HG03108 (cell line): ENCODE results near the gene SMG7.
A peak's percentile ranks its signal among the peaks of the same experiment; 100 is the strongest.
"Not testable (repeated sequence)": the region's sequence is repeated elsewhere in the genome, so short reads cannot be mapped to it uniquely, and the experiment has no call there.

Experiments
- ATAC-seq: cut with Tn5 transposase; IDR thresholded peaks from one replicate; pipeline ENCODE4 v1.9.1; 2021; ENCODE audit warnings: moderate library complexity; ENCODE audit not compliant: unreplicated experiment

Gene SMG7

GRCh38 chr1:183472488-183473216 is at the start of gene SMG7:
TSS of gene SMG7 (plus strand) at chr1:183472499. CDS start at chr1:183472621, 122 bp downstream.
- peak; percentile 14 for ATAC-seq

- no peak for ATAC-seq
These were observed 48.8 kb upstream of the SMG7 start for GRCh38 chr1:183423541-183423940.

GRCh38 chr1:183424691-183425090 is 47.6 kb upstream of the SMG7 start:
- ATAC-seq, result no peak

GRCh38 chr1:183427591-183427990 is 44.7 kb upstream of the SMG7 start:
- ATAC-seq, result not testable (repeated sequence)

GRCh38 chr1:183431840-183432547 is 40.3 kb upstream of the SMG7 start:
- no peak for ATAC-seq

- ATAC-seq, result no peak
These were observed 39.8 kb upstream of the SMG7 start for GRCh38 chr1:183432548-183432875.

- no peak for ATAC-seq
These were observed 38.6 kb upstream of the SMG7 start for GRCh38 chr1:183433703-183434102.

GRCh38 chr1:183435497-183435896 is 36.8 kb upstream of the SMG7 start:
- ATAC-seq, result no peak

GRCh38 chr1:183438060-183438459 is 34.2 kb upstream of the SMG7 start:
- ATAC-seq, result no peak

- no peak for ATAC-seq
These were observed 29.3 kb upstream of the SMG7 start for GRCh38 chr1:183443011-183443410.

GRCh38 chr1:183443466-183443865 is 28.8 kb upstream of the SMG7 start:
- ATAC-seq, result no peak

GRCh38 chr1:183444243-183444642 is 28.1 kb upstream of the SMG7 start:
- ATAC-seq, result no peak

GRCh38 chr1:183449223-183449770 is 23.0 kb upstream of the SMG7 start:
- no peak for ATAC-seq

GRCh38 chr1:183450093-183450492 is 22.2 kb upstream of the SMG7 start:
- no peak for ATAC-seq

- no peak for ATAC-seq
These were observed 17.9 kb upstream of the SMG7 start for GRCh38 chr1:183454377-183454776.

GRCh38 chr1:183456826-183457225 is 15.5 kb upstream of the SMG7 start:
- ATAC-seq, result no peak

GRCh38 chr1:183457449-183457848 is 14.8 kb upstream of the SMG7 start:
- no peak for ATAC-seq

GRCh38 chr1:183460596-183460995 is 11.7 kb upstream of the SMG7 start:
- ATAC-seq, result no peak

- ATAC-seq, result no peak
These were observed 10.9 kb upstream of the SMG7 start for GRCh38 chr1:183461350-183461749.

GRCh38 chr1:183463566-183463965 is 8.7 kb upstream of the SMG7 start:
- no peak for ATAC-seq

- ATAC-seq, result no peak
These were observed 5.5 kb upstream of the SMG7 start for GRCh38 chr1:183466781-183467180.

GRCh38 chr1:183467687-183468086 is 4.6 kb upstream of the SMG7 start:
- no peak for ATAC-seq
